HG03378 (cell line): Measurements from ENCODE around the gene SLC28A2.
"Not testable (repeated sequence)": the region's sequence is repeated elsewhere in the genome, so short reads cannot be mapped to it uniquely, and the experiment has no call there.

Source experiments
- ATAC-seq: cut with Tn5 transposase; IDR thresholded peaks from one replicate; pipeline ENCODE4 v1.9.1; 2021; ENCODE audit warnings: mild to moderate bottlenecking, moderate library complexity; ENCODE audit not compliant: unreplicated experiment

The SLC28A2 gene

GRCh38 chr15:45251888-45252287, at the start of gene SLC28A2:
Gene SLC28A2, plus strand, starts transcription at chr15:45252234. Its CDS starts 982 bp downstream, at chr15:45253216.
- no peak for ATAC-seq

GRCh38 chr15:45203182-45203581, 48.9 kb upstream of the SLC28A2 start:
- no peak for ATAC-seq

- no peak for ATAC-seq
Observed at GRCh38 chr15:45205192-45205591, 46.8 kb upstream of the SLC28A2 start.

GRCh38 chr15:45212493-45212892, 39.5 kb upstream of the SLC28A2 start:
- ATAC-seq: no peak

- ATAC-seq: no peak
Observed at GRCh38 chr15:45221053-45221599, 30.9 kb upstream of the SLC28A2 start.

GRCh38 chr15:45221967-45222366, 30.1 kb upstream of the SLC28A2 start:
- ATAC-seq: no peak

GRCh38 chr15:45224621-45225217, 27.3 kb upstream of the SLC28A2 start:
- ATAC-seq: no peak

GRCh38 chr15:45225506-45226273, 26.3 kb upstream of the SLC28A2 start:
- no peak for ATAC-seq

GRCh38 chr15:45228931-45229330, 23.1 kb upstream of the SLC28A2 start:
- ATAC-seq: no peak

- no peak for ATAC-seq
Observed at GRCh38 chr15:45230245-45230965, 21.6 kb upstream of the SLC28A2 start.

- no peak for ATAC-seq
Observed at GRCh38 chr15:45231132-45231531, 20.9 kb upstream of the SLC28A2 start.

- no peak for ATAC-seq
Observed at GRCh38 chr15:45231864-45232562, 20.0 kb upstream of the SLC28A2 start.

GRCh38 chr15:45234562-45235235, 17.3 kb upstream of the SLC28A2 start:
- ATAC-seq: no peak

GRCh38 chr15:45236806-45237205, 15.2 kb upstream of the SLC28A2 start:
- ATAC-seq: not testable (repeated sequence)

- ATAC-seq: no peak
Observed at GRCh38 chr15:45242289-45242688, 9.7 kb upstream of the SLC28A2 start.

- no peak for ATAC-seq
Observed at GRCh38 chr15:45249125-45249780, 2.8 kb upstream of the SLC28A2 start.

- no peak for ATAC-seq
Observed at GRCh38 chr15:45253330-45253729, 1.3 kb downstream of the SLC28A2 start.

- no peak for ATAC-seq
Observed at GRCh38 chr15:45254405-45254804, 2.4 kb downstream of the SLC28A2 start.

- not testable (repeated sequence) for ATAC-seq
Observed at GRCh38 chr15:45254824-45255223, 2.8 kb downstream of the SLC28A2 start.

GRCh38 chr15:45259796-45260195, 7.8 kb downstream of the SLC28A2 start:
- ATAC-seq: no peak
